Posterior cingulate gyrus (tissue), 11 donors: Measurements from ENCODE around the gene CCDC70.

Experiments used
- DNase-seq, 10 donors: peaks; one replicate each; pipeline versions ENCODE4 v3.0.0 to v3.0.0-alpha.2; 2020 to 2021; ENCODE audit warnings: mixed read lengths in 3 of 10
- intact Hi-C: fragments of 100-400 bp; cut with DNase I; formaldehyde crosslinking; loops from one replicate; pipeline ENCODE4 v1.15.1; 2023

The CCDC70 gene

DNA sequence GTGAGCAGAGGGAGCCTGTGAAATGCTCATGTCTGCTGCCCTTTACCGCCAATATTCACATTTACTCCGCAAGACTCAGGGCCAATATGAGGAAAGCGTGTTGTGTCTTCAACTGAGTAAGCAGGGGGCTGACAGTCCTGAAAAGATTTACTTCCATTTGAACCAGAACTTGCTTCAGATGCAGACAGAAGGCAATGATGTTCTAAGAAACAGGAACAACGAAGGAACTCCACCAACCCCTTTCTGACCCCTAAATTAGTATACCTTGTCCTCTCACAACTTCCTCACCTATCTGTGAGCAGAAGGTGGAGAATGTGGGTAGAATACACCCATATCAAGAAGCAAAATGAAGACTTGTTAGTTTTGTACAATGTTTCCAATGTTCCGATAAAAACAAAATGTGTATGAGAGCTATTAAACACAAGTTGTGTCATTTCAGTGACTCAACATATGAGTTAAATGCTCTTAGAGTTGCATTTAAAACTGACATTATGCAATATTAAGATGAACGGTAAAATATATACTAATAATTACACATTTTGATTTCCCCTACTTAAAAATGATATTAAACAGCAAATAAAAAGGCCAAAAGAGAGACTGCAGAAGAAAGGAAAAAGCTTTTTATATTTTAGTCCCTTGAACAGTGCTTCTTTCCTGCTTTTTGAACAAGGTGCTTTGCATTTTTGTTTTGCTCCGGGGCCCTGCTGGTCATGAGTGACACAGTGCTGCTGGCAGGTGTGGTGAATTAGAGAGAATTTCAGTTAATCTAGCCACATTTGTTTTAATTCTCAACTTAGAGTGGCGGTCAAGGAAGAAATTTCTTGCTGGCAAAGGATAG lies 32.8 kb upstream of the CCDC70 start:
- no peak for DNase-seq
- intact Hi-C loops, result no loop called here

GRCh38 chr13:51829568-51829899 lies 32.2 kb upstream of the CCDC70 start:
- no peak for DNase-seq
- intact Hi-C loops, result no loop called here

DNA sequence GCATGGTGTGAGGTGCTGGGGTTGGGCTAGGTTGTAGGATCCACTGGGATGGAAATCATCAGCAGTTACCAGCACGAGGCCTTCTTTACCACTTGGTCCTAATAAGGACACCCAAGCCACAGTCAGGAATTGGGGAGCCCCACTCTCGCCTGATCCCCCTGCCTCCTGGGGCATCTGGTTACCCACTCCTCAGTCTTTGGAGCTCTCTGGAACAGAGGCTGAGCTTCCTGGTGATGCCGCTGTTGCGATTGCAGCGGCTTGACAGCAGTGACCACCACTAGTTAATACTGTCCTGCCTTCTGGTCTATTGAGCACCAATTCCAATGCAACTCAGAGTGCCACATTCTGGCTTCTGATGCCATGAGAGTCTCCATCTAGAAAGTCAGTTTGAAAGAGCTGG lies 30.2 kb upstream of the CCDC70 start:
- intact Hi-C loops, result no loop called here
- DNase-seq, result no peak

- intact Hi-C loops, result no loop called here
- DNase-seq, result peak in 2 of 10 donors; percentile 20 to 22
Measured at GRCh38 chr13:51832471-51833152, 29.2 kb upstream of the CCDC70 start.

- no peak for DNase-seq
- intact Hi-C loops, result no loop called here
Measured at GRCh38 chr13:51833980-51834379, 27.8 kb upstream of the CCDC70 start.

DNA sequence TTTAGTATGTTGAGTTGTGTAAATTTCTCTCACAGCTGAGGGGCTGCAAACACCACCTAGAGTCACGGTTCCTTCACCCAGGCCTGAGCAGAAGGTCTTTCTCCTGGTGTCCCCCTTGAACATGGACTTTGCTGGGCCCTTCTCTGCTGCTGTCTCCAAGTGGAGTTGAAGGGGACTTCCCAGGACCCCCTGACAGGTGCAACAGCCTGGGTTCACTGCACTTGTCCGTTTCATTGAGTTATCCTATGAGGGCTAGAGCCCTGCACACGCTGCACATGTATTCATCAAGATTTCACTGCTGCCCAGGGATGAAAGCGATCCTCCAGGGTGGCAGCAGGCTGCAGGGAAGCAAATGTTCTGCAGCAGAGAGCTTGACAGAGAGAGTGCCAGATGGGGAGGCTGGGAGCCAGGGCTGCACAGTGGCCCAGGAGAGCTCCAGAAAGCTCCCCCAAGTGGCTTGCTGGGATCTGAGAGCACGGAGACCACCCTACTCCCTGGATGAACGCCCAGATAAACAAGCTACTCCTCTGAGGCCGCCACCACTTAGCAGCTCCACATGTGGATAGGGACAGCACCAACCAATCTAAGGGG lies 27.1 kb upstream of the CCDC70 start:
- no peak for DNase-seq
- intact Hi-C loops, result no loop called here

- intact Hi-C loops, result no loop called here
- DNase-seq, result no peak
Measured at GRCh38 chr13:51837016-51837415, 24.8 kb upstream of the CCDC70 start.

- DNase-seq, result no peak
- intact Hi-C loops, result no loop called here
Measured at GRCh38 chr13:51838240-51838846, 23.4 kb upstream of the CCDC70 start.

DNA sequence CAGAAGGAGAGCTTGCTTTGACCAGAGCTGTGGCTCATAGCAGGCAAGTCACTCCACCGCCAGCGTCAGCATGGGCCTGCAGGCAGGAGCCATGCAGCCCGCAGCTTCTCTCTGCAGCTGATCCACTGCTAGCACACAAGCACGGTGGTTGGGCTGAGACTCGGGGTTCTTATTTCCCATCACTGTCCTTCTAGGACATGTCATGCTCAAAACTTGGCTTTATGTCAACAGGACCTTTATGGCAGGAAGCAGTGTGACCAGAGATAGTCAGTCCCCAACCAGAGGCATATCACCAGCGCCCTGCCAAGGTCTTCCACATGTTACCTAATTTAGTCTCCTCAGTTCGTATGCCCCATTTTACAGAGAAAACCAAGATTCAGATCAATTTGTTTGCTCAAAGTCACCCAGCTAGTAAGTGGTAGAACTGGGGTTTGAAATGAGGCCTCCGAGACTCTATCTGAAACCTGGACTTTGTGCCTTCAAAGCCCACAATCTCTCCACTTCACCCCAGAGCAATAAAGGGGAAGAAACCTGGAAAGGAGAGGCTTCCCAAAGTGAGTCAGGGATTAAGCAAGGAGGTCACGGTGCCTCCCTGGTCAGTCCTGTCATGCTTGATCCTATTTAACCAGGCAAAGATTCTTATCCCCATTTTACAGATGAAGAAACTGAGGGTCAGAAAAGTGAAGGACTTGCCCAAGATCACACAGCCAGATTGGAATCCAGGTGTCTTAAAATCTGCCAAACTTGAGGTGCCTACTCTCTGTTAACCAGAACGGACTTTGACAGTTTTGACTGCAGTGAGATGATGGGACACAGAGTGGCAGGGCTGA lies 21.8 kb upstream of the CCDC70 start:
- intact Hi-C loops, result no loop called here

DNA sequence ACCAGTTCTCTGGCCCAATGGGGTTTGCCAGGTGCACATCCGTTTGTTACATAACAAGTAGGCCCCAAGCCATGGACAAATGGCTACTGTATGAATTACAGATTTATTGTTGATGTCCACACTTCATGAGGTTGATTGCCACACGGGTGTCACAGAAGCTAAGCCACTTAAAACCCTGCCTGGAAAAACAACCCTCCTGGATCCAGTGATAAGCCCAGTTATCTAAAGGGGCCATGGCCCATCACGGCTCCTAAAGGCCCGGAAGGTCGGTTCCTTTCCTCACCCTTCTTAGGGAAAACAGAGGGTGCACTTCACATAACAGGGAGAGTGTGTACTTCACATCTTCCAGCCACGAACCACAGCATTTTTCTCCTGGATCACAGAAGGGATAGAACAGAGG lies 20.9 kb upstream of the CCDC70 start:
- intact Hi-C loops, result no loop called here
- DNase-seq, result no peak

More for the DNA sequence above, 21.8 kb upstream of the CCDC70 start:
- no peak for DNase-seq

GRCh38 chr13:51841732-51842131 lies 20.0 kb upstream of the CCDC70 start:
- DNase-seq, result no peak
- intact Hi-C loops, result no loop called here

- DNase-seq, result no peak
- intact Hi-C loops, result no loop called here
Measured at GRCh38 chr13:51843529-51843928, 18.2 kb upstream of the CCDC70 start.

DNA sequence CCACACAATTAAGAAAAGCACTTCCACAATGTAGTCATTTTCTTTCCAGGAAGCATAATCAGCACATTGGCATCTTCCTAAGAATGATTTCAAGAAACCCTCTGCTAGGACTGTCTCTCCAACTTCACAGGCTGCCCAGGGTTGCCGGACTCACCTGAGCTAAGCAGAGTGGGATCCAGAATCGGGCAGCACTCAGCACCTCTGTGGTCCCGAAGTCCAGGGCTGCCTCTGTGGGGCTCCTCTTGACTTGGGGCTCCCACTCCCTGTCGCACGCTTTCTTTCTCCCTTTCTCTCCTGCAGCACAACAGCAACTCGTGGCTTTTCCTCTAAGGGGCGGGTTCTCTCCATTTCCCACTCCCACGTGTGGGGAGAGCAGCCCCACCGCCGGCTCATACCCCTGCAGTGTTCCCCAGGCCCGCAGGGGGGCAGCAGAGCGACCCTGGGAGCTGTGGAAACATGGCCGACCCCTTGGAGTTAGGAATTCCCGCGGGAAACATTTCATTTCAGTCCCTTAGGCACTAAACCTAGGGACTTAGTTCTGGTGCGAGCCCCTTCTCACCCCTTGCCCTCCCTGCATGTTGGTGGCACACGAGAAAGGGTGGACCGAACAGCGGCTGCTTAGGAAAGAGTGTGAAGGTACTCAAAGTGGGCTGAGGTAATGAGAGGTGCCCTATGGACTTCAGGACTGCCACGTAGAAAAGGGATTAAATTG lies 16.8 kb upstream of the CCDC70 start, which contains the start of gene TMEM272:
TSS of gene TMEM272 (minus strand) at position 316 of the 712 bp plus-strand sequence. CDS start 6,647 bp downstream, outside the sequence.
- DNase-seq, result peak in 9 of 10 donors; percentile 46 to 93 (median 65)
- intact Hi-C loops, result loop anchor here (5.0 kb wide), 1 partner anchor 282 kb away; the partner anchor contains the start of gene NEK5

DNA sequence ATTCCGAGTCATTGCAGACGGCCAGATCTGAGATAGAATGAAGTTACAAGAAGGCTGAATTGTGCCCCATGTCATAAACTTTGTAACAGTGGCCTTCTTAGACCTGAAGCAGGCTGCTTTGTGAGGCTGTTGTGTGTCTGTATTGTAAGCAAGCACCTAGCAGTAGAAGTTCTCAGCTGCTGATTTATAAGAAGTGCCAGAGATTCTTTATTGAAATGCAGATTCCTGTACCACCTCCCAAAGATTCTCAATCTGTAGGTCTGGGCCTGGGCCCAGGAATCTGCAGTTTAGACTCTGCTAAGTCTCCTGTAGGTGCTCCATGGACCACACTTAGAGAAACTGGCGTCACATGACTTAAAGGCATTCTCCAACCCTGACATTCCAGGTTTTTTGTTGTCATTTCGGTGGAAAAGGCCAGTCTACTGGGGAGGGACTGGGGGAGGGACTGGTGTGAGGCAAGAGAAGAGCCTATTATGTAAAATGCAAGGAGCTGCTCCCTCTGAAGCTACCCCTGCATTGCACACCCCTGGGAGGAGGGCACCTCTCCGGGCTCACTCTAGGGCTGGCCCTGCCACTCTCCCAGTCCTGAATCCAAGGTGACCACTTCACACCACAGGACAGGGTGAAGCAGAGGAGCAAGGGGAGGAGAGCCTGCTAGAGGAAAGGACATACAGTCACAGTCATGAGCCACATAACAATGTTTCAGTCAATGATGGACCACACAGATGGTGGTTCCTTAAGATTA lies 16.0 kb upstream of the CCDC70 start:
- no peak for DNase-seq
- intact Hi-C loops, result loop anchor here (5.0 kb wide), 1 partner anchor 282 kb away; the partner anchor contains the start of gene NEK5

GRCh38 chr13:51846756-51847155 lies 15.0 kb upstream of the CCDC70 start:
- intact Hi-C loops, result loop anchor here (5.0 kb wide), 1 partner anchor 281 kb away; the partner anchor contains the start of gene NEK5

DNA sequence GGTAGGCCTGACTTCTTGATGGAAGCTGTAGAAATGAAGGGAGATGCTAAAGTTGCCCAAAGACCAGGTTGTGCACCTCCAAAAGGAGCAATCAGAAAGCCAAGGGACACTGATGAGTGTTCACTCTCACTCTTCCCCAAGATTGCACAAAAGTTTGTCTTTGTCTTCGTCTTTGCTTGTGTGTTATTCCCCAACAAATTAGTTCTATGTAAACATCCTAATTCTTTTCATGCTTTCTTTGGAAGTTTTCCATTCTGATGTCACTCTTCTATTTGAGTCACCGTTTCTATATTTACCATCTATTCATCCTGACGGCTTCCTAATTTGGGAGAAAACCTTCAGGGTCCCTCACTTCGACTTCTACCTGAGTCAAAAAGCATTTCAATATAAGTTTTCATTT lies 13.1 kb upstream of the CCDC70 start:
- DNase-seq, result no peak
- intact Hi-C loops, result loop anchor here (5.0 kb wide), 1 partner anchor 279 kb away; the partner anchor contains the start of gene NEK5

More at GRCh38 chr13:51846756-51847155, 15.0 kb upstream of the CCDC70 start:
- DNase-seq, result no peak

- intact Hi-C loops, result loop anchor here (5.0 kb wide), 1 partner anchor 278 kb away; the partner anchor contains the start of gene NEK5
- no peak for DNase-seq
Measured at GRCh38 chr13:51849145-51850101, 12.3 kb upstream of the CCDC70 start.
